ENCODE measurements around the gene RAB27A.

DNA sequence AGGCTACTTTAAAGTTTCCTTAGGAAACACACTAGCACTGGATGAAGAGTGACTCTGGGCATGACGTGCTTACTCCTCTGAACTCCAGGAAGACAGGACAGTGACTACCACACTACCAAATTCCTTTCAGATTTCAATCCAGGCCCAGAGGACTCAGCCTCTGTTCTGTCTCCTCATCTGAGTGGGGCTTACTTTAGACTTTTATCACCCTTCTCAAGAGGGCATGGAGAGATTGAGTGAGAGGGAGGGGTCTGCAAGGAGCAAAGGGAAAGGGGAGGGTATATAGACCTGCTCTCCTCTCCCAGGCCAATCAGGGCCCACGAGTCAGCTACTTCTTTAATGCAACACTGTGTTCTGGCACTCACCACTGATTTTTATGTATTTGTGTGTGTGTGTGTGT lies 63.5 kb downstream of the RAB27A start:
- no peak for TF ChIP-seq EZH2 (IDR thresholded peaks at IDR 0.05; ENCODE audit: insufficient read depth, low read length)
- TF ChIP-seq, protein P1, sequence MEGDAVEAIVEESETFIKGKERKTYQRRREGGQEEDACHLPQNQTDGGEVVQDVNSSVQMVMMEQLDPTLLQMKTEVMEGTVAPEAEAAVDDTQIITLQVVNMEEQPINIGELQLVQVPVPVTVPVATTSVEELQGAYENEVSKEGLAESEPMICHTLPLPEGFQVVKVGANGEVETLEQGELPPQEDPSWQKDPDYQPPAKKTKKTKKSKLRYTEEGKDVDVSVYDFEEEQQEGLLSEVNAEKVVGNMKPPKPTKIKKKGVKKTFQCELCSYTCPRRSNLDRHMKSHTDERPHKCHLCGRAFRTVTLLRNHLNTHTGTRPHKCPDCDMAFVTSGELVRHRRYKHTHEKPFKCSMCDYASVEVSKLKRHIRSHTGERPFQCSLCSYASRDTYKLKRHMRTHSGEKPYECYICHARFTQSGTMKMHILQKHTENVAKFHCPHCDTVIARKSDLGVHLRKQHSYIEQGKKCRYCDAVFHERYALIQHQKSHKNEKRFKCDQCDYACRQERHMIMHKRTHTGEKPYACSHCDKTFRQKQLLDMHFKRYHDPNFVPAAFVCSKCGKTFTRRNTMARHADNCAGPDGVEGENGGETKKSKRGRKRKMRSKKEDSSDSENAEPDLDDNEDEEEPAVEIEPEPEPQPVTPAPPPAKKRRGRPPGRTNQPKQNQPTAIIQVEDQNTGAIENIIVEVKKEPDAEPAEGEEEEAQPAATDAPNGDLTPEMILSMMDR (IDR thresholded peaks at IDR 0.05; ENCODE audit: insufficient read depth, low read depth, low read length) = no peak

Data from astrocyte (in vitro differentiated cells and primary cell).